Endothelial cell of umbilical vein (primary cell): ENCODE measurements around the gene GPR65. TPM values are rescaled to one million over a fixed set of nuclear protein-coding genes. Genes with fewer than 3 reads are reported as not detected.

Experiments
- BruUV-seq: library from RNA; stranded (reverse); fragments of 400-500 nt; replicated peaks from 2 replicates; lab custom pipeline; 2021; lab: Mats Ljungman, UMichigan
- CTCF ChIA-PET: fragments of 300-600, 350-600 bp; sonication (Branson Sonifier 250); formaldehyde crosslinking; loops from one replicate; lab custom pipeline; 2021; ENCODE audit warnings: antibody characterized with exemption, inconsistent platforms; lab: Charles Lee
- POLR2A ChIA-PET: fragments of 300-600, 350-600 bp; sonication (Branson Sonifier 250); formaldehyde crosslinking; loops from one replicate; lab custom pipeline; 2021; ENCODE audit warnings: antibody characterized with exemption, inconsistent platforms; lab: Charles Lee
- DNase-seq: peaks from one replicate; pipeline ENCODE4 v3.0.0-alpha.2; 2011; ENCODE audit warnings: low read depth, low spot score
- FAIRE-seq: peaks from 2 replicates; lab custom pipeline; 2011; peaks lifted over from hg19 to GRCh38; lab: Jason Lieb, UNC
- H2AFZ ChIP-seq: 2 replicates; pipeline ENCODE4 v1.6.0; 2012; ENCODE audit warnings: low read depth, low read length, control low read depth, inconsistent platforms
- H3K27ac ChIP-seq: 2 replicates; pipeline ENCODE4 v1.5.1; 2011; ENCODE audit warnings: low read depth, mild to moderate bottlenecking, control low read depth, low read length, moderate library complexity; ENCODE audit not compliant: insufficient read depth
- H3K27me3 ChIP-seq, 2 experiments: 2 replicates each; pipeline versions ENCODE4 v1.6.0 to v1.6.1; 2011; ENCODE audit warnings: low read length in 2 of 2, mixed read lengths in 1 of 2; ENCODE audit not compliant: control insufficient read depth in 2 of 2, insufficient read depth in 2 of 2
- H3K36me3 ChIP-seq, 2 experiments: 2 replicates in 1 of 2; 3 replicates in 1 of 2; pipeline ENCODE4 v1.5.1; 2011; ENCODE audit warnings: low read length in 2 of 2, mild to moderate bottlenecking in 1 of 2, moderate library complexity in 1 of 2; ENCODE audit not compliant: control insufficient read depth in 2 of 2, insufficient read depth in 2 of 2; ENCODE audit errors: extremely low read depth in 1 of 2
- H3K4me1 ChIP-seq: 3 replicates; pipeline ENCODE4 v1.5.1; 2011; ENCODE audit warnings: mild to moderate bottlenecking, low read length; ENCODE audit not compliant: control insufficient read depth, insufficient read depth; ENCODE audit errors: extremely low read depth
- H3K4me2 ChIP-seq: 2 replicates; pipeline ENCODE4 v1.6.1; 2011; ENCODE audit warnings: low read length, control low read depth, mixed read lengths; ENCODE audit not compliant: insufficient read depth
- H3K4me3 ChIP-seq, 3 experiments: fragments of 200-600 bp in 1 of 3; sonication (generic), shearing (Covaris generic) in 1 of 3; replicated peaks in 1 of 3; 2 replicates each; pipeline ENCODE4 v1.5.1; 2011 to 2016; ENCODE audit warnings: control low read depth in 3 of 3, low read length in 3 of 3, mild to moderate bottlenecking in 2 of 3, inconsistent platforms in 1 of 3, low read depth in 1 of 3, moderate library complexity in 1 of 3; ENCODE audit not compliant: insufficient read depth in 1 of 3
- H3K79me2 ChIP-seq: 2 replicates; pipeline ENCODE4 v1.6.0; 2012; ENCODE audit warnings: low read length, inconsistent platforms; ENCODE audit not compliant: control insufficient read depth, insufficient read depth
- H3K9ac ChIP-seq: replicated peaks from 2 replicates; pipeline ENCODE3; 2011; ENCODE audit warnings: low read length, control low read depth; ENCODE audit not compliant: insufficient read depth; ENCODE audit errors: extremely low read depth
- H3K9me1 ChIP-seq: replicated peaks from 3 replicates; pipeline ENCODE4 v1.6.0; 2011; ENCODE audit warnings: mild to moderate bottlenecking, low read length; ENCODE audit not compliant: control insufficient read depth, insufficient read depth; ENCODE audit errors: extremely low read depth
- H3K9me3 ChIP-seq: replicated peaks from 2 replicates; pipeline ENCODE4 v1.5.1; 2012; ENCODE audit warnings: low read length, inconsistent platforms; ENCODE audit not compliant: control insufficient read depth, insufficient read depth
- H4K20me1 ChIP-seq: replicated peaks from 2 replicates; pipeline ENCODE3; 2011; ENCODE audit warnings: mild to moderate bottlenecking, low read length; ENCODE audit not compliant: control insufficient read depth, insufficient read depth; ENCODE audit errors: extremely low read depth
- EZH2 ChIP-seq: IDR thresholded peaks from 2 replicates; pipeline ENCODE4 v1.6.1; 2012; ENCODE audit warnings: borderline replicate concordance, low read depth, mild to moderate bottlenecking, moderate library complexity, low read length, inconsistent platforms; ENCODE audit not compliant: severe bottlenecking
- FOS ChIP-seq: IDR thresholded peaks from 2 replicates; pipeline ENCODE4 v1.6.1; 2011; ENCODE audit warnings: mild to moderate bottlenecking, low read length, moderate library complexity, borderline replicate concordance; ENCODE audit not compliant: insufficient read depth
- GATA2 ChIP-seq: IDR thresholded peaks from 2 replicates; pipeline ENCODE4 v1.7.0; 2011; ENCODE audit warnings: low read depth, mild to moderate bottlenecking, moderate library complexity, mixed read lengths, low read length; ENCODE audit not compliant: insufficient read length, insufficient read depth
- JUN ChIP-seq: IDR thresholded peaks from 2 replicates; pipeline ENCODE4 v1.6.1; 2011; ENCODE audit warnings: borderline replicate concordance, low read depth; ENCODE audit not compliant: insufficient read length, insufficient read depth
- MAX ChIP-seq: IDR thresholded peaks from 2 replicates; pipeline ENCODE4 v1.6.1; 2011; ENCODE audit not compliant: insufficient read depth, insufficient read length
- MYC ChIP-seq: IDR thresholded peaks from one replicate; pipeline ENCODE4 v1.6.1; 2011; ENCODE audit warnings: mild to moderate bottlenecking, low read depth, low read length
- POLR2A ChIP-seq: IDR thresholded peaks from 2 replicates; pipeline ENCODE4 v1.6.1; 2012; ENCODE audit warnings: low read depth, mild to moderate bottlenecking, control low read depth, low read length
- POLR2AphosphoS5 ChIP-seq: IDR thresholded peaks from 2 replicates; pipeline ENCODE4 v1.6.1; 2012; ENCODE audit warnings: low read depth, mild to moderate bottlenecking, control low read depth, low read length, moderate library complexity; ENCODE audit not compliant: insufficient read depth
- dilution Hi-C: fragments of 300-500 bp; cut with MboI; formaldehyde crosslinking; loops from one replicate; pipeline ENCODE4 v1.15.0; 2019; ENCODE audit warnings: low sequenced_read_pairs; ENCODE audit not compliant: extremely low pct_ligation_motif_present
- intact Hi-C: fragments of 100-400 bp; cut with micrococcal nuclease; formaldehyde crosslinking; loops from one replicate; pipeline ENCODE4 v1.10.0; 2022
- polyA plus RNA-seq, 4 experiments: library from polyadenylated mRNA; depleted of rRNA in 3 of 4; stranded (reverse) in 3 of 4; unstranded in 1 of 4; fragments of >200 nt; gene quantifications; 2 replicates each; pipeline versions ENCODE4 v1.2.1 to v1.2.3, GENCODE V29; 2011 to 2012; ENCODE audit warnings: missing spikeins in 1 of 4
- total RNA-seq: library from RNA; stranded (reverse); gene quantifications from 2 replicates; pipeline ENCODE4 v1.2.3, GENCODE V29; 2021
- TF ChIP-seq, protein P1 (sequence below), 2 donors: IDR thresholded peaks; 1 replicate in 1 of 2; 2 replicates in 1 of 2; pipeline ENCODE4 v1.5.1; 2011; ENCODE audit warnings: low read length in 2 of 2, mild to moderate bottlenecking in 2 of 2, moderate library complexity in 2 of 2, control low read depth in 1 of 2, inconsistent platforms in 1 of 2, low read depth in 1 of 2; ENCODE audit not compliant: insufficient read depth in 1 of 2; ENCODE audit errors: extremely low read depth in 1 of 2

The GPR65 gene
- total and polyA plus RNA-seq, 2 donors (not counting 3 experiments of a cell fraction or from before 2014, with no cell fraction given): 0.03 to 0.07 TPM

DNA sequence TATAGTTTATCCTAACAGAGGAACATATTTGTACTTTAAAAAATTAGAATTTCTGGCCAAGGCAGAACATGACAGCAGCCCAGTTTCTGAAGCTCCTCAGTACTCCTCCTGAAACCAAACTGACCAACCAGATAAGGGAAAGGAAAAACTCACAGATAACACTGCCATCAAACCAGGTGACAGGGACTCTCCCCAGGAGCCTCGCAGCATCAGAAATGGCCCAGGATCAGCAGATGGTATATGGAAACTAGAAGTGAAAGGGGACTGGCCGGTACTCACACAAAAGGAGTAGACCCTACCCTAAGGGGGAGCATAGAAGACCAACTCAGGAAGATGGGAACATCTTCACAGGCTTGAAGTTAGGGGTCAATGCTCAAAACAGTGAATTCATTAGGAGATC, 33.9 kb upstream of the GPR65 start:
- TF ChIP-seq FOS (no peak), MYC (no peak), POLR2AphosphoS5 (no peak), JUN (no peak), POLR2A (no peak), EZH2 (no peak), MAX (no peak), GATA2 (no peak)
- TF ChIP-seq, protein P1, sequence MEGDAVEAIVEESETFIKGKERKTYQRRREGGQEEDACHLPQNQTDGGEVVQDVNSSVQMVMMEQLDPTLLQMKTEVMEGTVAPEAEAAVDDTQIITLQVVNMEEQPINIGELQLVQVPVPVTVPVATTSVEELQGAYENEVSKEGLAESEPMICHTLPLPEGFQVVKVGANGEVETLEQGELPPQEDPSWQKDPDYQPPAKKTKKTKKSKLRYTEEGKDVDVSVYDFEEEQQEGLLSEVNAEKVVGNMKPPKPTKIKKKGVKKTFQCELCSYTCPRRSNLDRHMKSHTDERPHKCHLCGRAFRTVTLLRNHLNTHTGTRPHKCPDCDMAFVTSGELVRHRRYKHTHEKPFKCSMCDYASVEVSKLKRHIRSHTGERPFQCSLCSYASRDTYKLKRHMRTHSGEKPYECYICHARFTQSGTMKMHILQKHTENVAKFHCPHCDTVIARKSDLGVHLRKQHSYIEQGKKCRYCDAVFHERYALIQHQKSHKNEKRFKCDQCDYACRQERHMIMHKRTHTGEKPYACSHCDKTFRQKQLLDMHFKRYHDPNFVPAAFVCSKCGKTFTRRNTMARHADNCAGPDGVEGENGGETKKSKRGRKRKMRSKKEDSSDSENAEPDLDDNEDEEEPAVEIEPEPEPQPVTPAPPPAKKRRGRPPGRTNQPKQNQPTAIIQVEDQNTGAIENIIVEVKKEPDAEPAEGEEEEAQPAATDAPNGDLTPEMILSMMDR (IDR thresholded peaks at IDR 0.05; ENCODE audit: extremely low read depth in 1 of 2, insufficient read depth in 1 of 2, low read depth in 1 of 2, low read length in 2 of 2): no peak
- Histone ChIP-seq H3K9ac (no peak overlapping the region), H3K4me3 (no peak overlapping the region), H3K9me3 (no peaks in the 10 kb centered on the region), H3K36me3 (peaks cover 0 to 3% of the 10 kb centered on the region in 2 experiments), H3K4me2 (no peak overlapping the region), H3K9me1 (no peaks in the 10 kb centered on the region), H2AFZ (no peak overlapping the region), H3K4me1 (no peaks in the 10 kb centered on the region), H4K20me1 (no peaks in the 10 kb centered on the region), H3K27ac (no peak overlapping the region), H3K27me3 (no peaks in the 10 kb centered on the region), H3K79me2 (no peaks in the 10 kb centered on the region)
- FAIRE-seq: no peak
- POLR2A ChIA-PET: no interaction called here
- dilution Hi-C loops (no loop called here), intact Hi-C loops (no loop called here)
- no peak for DNase-seq
- CTCF ChIA-PET: no interaction called here
- BruUV-seq: no TSS peak
